SU-DHL-6 (cell line): ENCODE data around the gene ACADM.
"Not testable (repeated sequence)": the region's sequence is repeated elsewhere in the genome, so short reads cannot be mapped to it uniquely, and the experiment has no call there.

Source experiments
- H2AFZ ChIP-seq: fragments of 200-600 bp; sonication (generic); 2 replicates; pipeline ENCODE4 v1.6.1; 2014; ENCODE audit warnings: low read depth, mild to moderate bottlenecking, moderate library complexity, mixed read lengths, antibody characterized with exemption, low read length; ENCODE audit not compliant: severe bottlenecking
- H3F3A ChIP-seq: fragments of 200-600 bp; shearing (Covaris generic); 2 replicates; pipeline ENCODE4 v1.6.0; 2016; ENCODE audit warnings: antibody characterized with exemption, mild to moderate bottlenecking; ENCODE audit not compliant: insufficient read depth
- H3K27ac ChIP-seq: fragments of 200-600 bp; sonication (generic); 2 replicates; pipeline ENCODE4 v1.5.1; 2016; ENCODE audit warnings: low read depth, mild to moderate bottlenecking, low read length, moderate library complexity, mixed read lengths
- H3K27me3 ChIP-seq: fragments of 200-600 bp; sonication (generic), shearing (Covaris generic); 2 replicates; pipeline ENCODE4 v1.6.0; 2014; ENCODE audit warnings: mild to moderate bottlenecking, low read length
- H3K36me3 ChIP-seq: fragments of 200-600 bp; sonication (generic); 2 replicates; pipeline ENCODE4 v1.6.1; 2014; ENCODE audit warnings: mild to moderate bottlenecking, low read length, mixed read lengths
- H3K4me2 ChIP-seq: fragments of 300-600, 200-600 bp; shearing (Covaris generic), sonication (generic); 2 replicates; pipeline ENCODE4 v1.6.0; 2014; ENCODE audit warnings: low read length, low read depth, mild to moderate bottlenecking; ENCODE audit not compliant: poor library complexity, severe bottlenecking
- H3K4me3 ChIP-seq: fragments of 200-600 bp; sonication (generic); 2 replicates; pipeline ENCODE4 v1.5.1; 2014; ENCODE audit warnings: antibody characterized with exemption, low read length, mild to moderate bottlenecking, mixed read lengths; ENCODE audit not compliant: insufficient read depth, poor library complexity, severe bottlenecking
- H3K79me2 ChIP-seq: fragments of 200-600 bp; sonication (generic); 2 replicates; pipeline ENCODE4 v1.6.1; 2014; ENCODE audit warnings: mild to moderate bottlenecking, low read length, moderate library complexity; ENCODE audit not compliant: insufficient read depth
- H3K9ac ChIP-seq: fragments of 200-600 bp; sonication (generic); 2 replicates; pipeline ENCODE4 v1.7.0; 2014; ENCODE audit warnings: mild to moderate bottlenecking, low read length
- H3K9me2 ChIP-seq: fragments of 200-600 bp; sonication (generic); replicated peaks from 2 replicates; pipeline ENCODE4 v1.6.1; 2014; ENCODE audit warnings: low read length; ENCODE audit not compliant: insufficient read depth
- H3K9me3 ChIP-seq: fragments of 200-600 bp; sonication (generic); 2 replicates; pipeline ENCODE4 v1.6.1; 2014; ENCODE audit warnings: low read length, mixed read lengths; ENCODE audit not compliant: insufficient read depth
- H4K20me1 ChIP-seq: fragments of 200-600 bp; sonication (generic); 2 replicates; pipeline ENCODE4 v1.6.1; 2014; ENCODE audit warnings: low read depth, mild to moderate bottlenecking, antibody characterized with exemption, low read length, moderate library complexity, mixed read lengths
- EZH2phosphoT487 ChIP-seq: fragments of 200-600 bp; sonication (generic), shearing (Covaris generic); conservative IDR thresholded peaks from 2 replicates; pipeline ENCODE4 v1.6.1; 2018; ENCODE audit warnings: mild to moderate bottlenecking, antibody characterized with exemption, low read length, moderate library complexity, mixed read lengths
- TF ChIP-seq, protein P1 (sequence below): fragments of 200-600 bp; sonication (generic); IDR thresholded peaks from one replicate; pipeline ENCODE4 v1.5.1; 2017; ENCODE audit warnings: antibody characterized with exemption, mild to moderate bottlenecking, low read length, moderate library complexity; ENCODE audit not compliant: insufficient read depth, poor library complexity, severe bottlenecking

The ACADM gene

DNA sequence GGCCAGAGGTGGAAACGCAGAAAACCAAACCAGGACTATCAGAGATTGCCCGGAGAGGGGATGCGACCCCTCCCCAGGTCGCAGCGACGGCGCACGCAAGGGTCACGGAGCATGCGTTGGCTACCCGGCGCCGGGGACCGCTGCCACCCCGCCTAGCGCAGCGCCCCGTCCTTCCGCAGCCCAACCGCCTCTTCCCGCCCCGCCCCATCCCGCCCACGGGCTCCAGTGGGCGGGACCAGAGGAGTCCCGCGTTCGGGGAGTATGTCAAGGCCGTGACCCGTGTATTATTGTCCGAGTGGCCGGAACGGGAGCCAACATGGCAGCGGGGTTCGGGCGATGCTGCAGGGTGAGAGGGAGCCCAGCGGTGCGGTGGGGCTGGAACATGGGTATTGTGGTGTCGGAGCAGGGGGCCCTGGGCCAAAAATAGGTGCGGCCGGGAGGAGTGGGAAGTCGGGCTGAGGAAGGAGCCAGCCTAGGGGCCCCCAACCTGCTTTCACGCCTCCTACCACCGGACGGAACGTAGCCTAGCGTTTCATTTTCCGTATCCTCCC, at the start of gene ACADM:
Gene ACADM (plus strand): TSS at position 238 of the 551 bp plus-strand sequence. CDS start 79 bp downstream, at position 317.
- Histone ChIP-seq H4K20me1 (peaks cover 7% of the 10 kb centered on the region), H3K27me3 (no peaks in the 10 kb centered on the region), H3F3A (peaks cover 32% of the 10 kb centered on the region), H3K9me3 (no peaks in the 10 kb centered on the region), H3K4me2 (peak within 1 kb of the TSS; percentile 100), H3K9me2 (no peaks in the 10 kb centered on the region), H3K27ac (peak within 1 kb of the TSS; percentile 100), H3K36me3 (peaks cover 11% of the 10 kb centered on the region), H3K9ac (peak within 1 kb of the TSS; percentile 92), H2AFZ (peak within 1 kb of the TSS; percentile 50), H3K79me2 (peaks cover 46% of the 10 kb centered on the region), H3K4me3 (peak within 1 kb of the TSS; percentile 95)
- TF ChIP-seq EZH2phosphoT487 = no peak
- TF ChIP-seq, protein P1, sequence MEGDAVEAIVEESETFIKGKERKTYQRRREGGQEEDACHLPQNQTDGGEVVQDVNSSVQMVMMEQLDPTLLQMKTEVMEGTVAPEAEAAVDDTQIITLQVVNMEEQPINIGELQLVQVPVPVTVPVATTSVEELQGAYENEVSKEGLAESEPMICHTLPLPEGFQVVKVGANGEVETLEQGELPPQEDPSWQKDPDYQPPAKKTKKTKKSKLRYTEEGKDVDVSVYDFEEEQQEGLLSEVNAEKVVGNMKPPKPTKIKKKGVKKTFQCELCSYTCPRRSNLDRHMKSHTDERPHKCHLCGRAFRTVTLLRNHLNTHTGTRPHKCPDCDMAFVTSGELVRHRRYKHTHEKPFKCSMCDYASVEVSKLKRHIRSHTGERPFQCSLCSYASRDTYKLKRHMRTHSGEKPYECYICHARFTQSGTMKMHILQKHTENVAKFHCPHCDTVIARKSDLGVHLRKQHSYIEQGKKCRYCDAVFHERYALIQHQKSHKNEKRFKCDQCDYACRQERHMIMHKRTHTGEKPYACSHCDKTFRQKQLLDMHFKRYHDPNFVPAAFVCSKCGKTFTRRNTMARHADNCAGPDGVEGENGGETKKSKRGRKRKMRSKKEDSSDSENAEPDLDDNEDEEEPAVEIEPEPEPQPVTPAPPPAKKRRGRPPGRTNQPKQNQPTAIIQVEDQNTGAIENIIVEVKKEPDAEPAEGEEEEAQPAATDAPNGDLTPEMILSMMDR = no peak

DNA sequence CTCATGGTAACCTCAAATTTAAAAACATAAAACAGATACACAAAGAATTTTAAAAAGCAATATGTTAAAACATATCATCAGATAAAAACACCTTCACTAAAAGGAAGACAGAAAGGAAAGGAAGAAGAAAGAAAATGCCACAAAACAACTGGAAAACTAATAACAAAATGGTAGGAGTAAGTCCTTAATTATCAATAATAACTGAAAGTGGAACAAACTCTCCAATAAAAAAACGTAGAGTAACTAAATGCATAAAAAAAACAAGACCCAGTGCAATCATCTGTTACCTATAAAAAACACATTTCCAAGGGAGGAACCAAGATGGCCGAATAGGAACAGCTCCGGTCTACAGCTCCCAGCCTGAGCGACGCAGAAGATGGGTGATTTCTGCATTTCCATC, 47.1 kb upstream of the ACADM start:
- Histone ChIP-seq H3K36me3 (no peaks in the 10 kb centered on the region), H3K27ac (no peak overlapping the region), H3K4me3 (no peak overlapping the region), H3F3A (no peaks in the 10 kb centered on the region), H3K9me2 (no peaks in the 10 kb centered on the region), H3K9ac (no peak overlapping the region), H3K27me3 (no peaks in the 10 kb centered on the region), H2AFZ (no peak overlapping the region), H3K4me2 (no peak overlapping the region), H4K20me1 (no peaks in the 10 kb centered on the region), H3K79me2 (no peaks in the 10 kb centered on the region), H3K9me3 (no peaks in the 10 kb centered on the region)
- TF ChIP-seq, protein P1 = no peak
- no peak for TF ChIP-seq EZH2phosphoT487

DNA sequence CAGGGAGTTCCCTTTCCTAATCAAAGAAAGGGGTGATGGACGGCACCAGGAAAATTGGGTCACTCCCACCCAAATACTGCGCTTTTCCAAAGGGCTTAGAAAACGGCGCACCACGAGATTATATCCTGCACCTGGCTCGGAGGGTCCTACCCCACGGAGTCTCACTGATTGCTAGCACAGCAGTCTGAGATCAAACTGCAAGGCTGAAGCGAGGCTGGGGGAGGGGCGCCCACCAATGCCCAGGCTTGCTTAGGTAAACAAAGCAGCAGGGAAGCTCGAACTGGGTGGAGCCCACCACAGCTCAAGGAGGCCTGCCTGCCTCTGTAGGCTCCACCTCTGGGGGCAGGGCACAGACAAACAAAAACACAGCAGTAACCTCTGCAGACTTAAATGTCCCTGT, 46.5 kb upstream of the ACADM start:
- not testable (repeated sequence) for H3K9me2 ChIP-seq, H3K36me3 ChIP-seq, H3K9ac ChIP-seq, H3K4me3 ChIP-seq, H3F3A ChIP-seq, H3K4me2 ChIP-seq, H3K27ac ChIP-seq, H3K9me3 ChIP-seq, H2AFZ ChIP-seq, H3K79me2 ChIP-seq, H3K27me3 ChIP-seq, H4K20me1 ChIP-seq

DNA sequence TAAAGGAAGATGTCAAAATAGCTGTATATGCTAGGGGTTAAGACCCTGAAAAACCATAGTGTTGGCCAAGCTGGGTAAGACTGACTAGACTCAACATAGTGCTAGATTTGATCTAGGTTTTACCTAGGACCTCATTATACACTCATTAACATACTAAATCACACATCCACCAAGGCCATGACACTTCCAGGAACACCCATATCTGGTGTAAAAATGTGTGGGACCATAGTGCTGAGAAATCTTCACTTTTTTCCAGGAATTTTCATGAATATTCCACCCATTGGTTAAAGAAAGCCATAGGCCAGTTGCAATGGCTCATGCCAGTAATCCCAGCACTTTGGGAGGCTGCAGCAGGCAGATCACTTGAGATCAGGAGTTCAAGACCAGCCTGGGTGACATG, 34.0 kb upstream of the ACADM start:
- no peaks in the 10 kb centered on the region for H3K9me3 ChIP-seq
- no peaks in the 10 kb centered on the region for H4K20me1 ChIP-seq
- no peak overlapping the region for H3K9ac ChIP-seq
- TF ChIP-seq, protein P1 = no peak
- no peak for TF ChIP-seq EZH2phosphoT487
- no peaks in the 10 kb centered on the region for H3F3A ChIP-seq
- H3K4me2 ChIP-seq = no peak overlapping the region
- H3K79me2 ChIP-seq = no peaks in the 10 kb centered on the region
- H3K9me2 ChIP-seq = no peaks in the 10 kb centered on the region
- no peaks in the 10 kb centered on the region for H3K36me3 ChIP-seq
- H3K27me3 ChIP-seq = no peaks in the 10 kb centered on the region
- no peak overlapping the region for H2AFZ ChIP-seq
- H3K27ac ChIP-seq = no peak overlapping the region
- no peak overlapping the region for H3K4me3 ChIP-seq
